Calu3 (cell line): ENCODE data around the gene INO80E. TPM values are rescaled to one million over a fixed set of nuclear protein-coding genes. Genes with fewer than 3 reads are reported as not detected.
A peak's percentile ranks its signal among the peaks of the same experiment; 100 is the strongest.

Experiments used
- BruUV-seq: library from RNA; stranded (reverse); fragments of 400-500 nt; replicated peaks from 2 replicates; lab custom pipeline; 2021; lab: Mats Ljungman, UMichigan
- CTCF ChIA-PET: fragments of 300-600 bp; sonication (Branson Sonifier 250); formaldehyde crosslinking; loops from one replicate; lab custom pipeline; 2022; ENCODE audit warnings: antibody characterized with exemption; lab: Charles Lee
- DNase-seq: peaks from one replicate; pipeline ENCODE4 v3.0.0; 2022
- H3K27ac Mint-ChIP-seq: one replicate; pipeline ENCODE4 v1.8.0; 2022; ENCODE audit warnings: mixed read lengths; ENCODE audit not compliant: unreplicated experiment
- H3K27me3 Mint-ChIP-seq: one replicate; pipeline ENCODE4 v1.8.0; 2022; ENCODE audit warnings: mixed read lengths; ENCODE audit not compliant: unreplicated experiment
- H3K36me3 Mint-ChIP-seq: one replicate; pipeline ENCODE4 v1.8.0; 2022; ENCODE audit warnings: mild to moderate bottlenecking, moderate library complexity, mixed read lengths; ENCODE audit not compliant: insufficient read depth, unreplicated experiment
- H3K4me1 Mint-ChIP-seq: one replicate; pipeline ENCODE4 v1.8.0; 2022; ENCODE audit warnings: mild to moderate bottlenecking, low read depth, mixed read lengths; ENCODE audit not compliant: unreplicated experiment
- H3K4me3 Mint-ChIP-seq: one replicate; pipeline ENCODE4 v1.8.0; 2022; ENCODE audit warnings: mild to moderate bottlenecking, low read depth, moderate library complexity, mixed read lengths; ENCODE audit not compliant: unreplicated experiment
- H3K9me3 Mint-ChIP-seq: one replicate; pipeline ENCODE4 v1.8.0; 2022; ENCODE audit warnings: low read depth, mixed read lengths; ENCODE audit not compliant: unreplicated experiment
- intact Hi-C: fragments of 100-400 bp; cut with micrococcal nuclease; formaldehyde crosslinking; loops from one replicate; pipeline ENCODE4 v1.10.0; 2022; ENCODE audit not compliant: unreplicated experiment
- total RNA-seq: library from RNA; stranded (reverse); gene quantifications from 2 replicates; pipeline ENCODE4 v1.2.3, GENCODE V29; 2022
- TF ChIP-seq, protein P1 (sequence below): fragments of 200-600 bp; IDR thresholded peaks from one replicate; pipeline ENCODE4 v1.8.0; 2022; ENCODE audit warnings: antibody characterized with exemption; ENCODE audit not compliant: unreplicated experiment

The INO80E gene
- total RNA-seq, 1 experiment from 2014 or later: 107 TPM

- intact Hi-C loops: loop anchor here (5.0 kb wide), 2 partner anchors 147 to 187 kb away; partner anchors contain the start of genes CDIPT and MVP
- Mint-ChIP-seq H3K27me3 (peaks cover 24% of the 10 kb centered on the region), H3K27ac (no peak overlapping the region), H3K4me1 (peaks cover 7% of the 10 kb centered on the region), H3K9me3 (no peaks in the 10 kb centered on the region), H3K4me3 (peak overlapping the region; percentile 75), H3K36me3 (peaks cover 60% of the 10 kb centered on the region)
- CTCF ChIA-PET: interaction anchor here (0.5 to 0.6 kb wide), 2 partner anchors 275 to 433 kb away, joined by 4 to 5 read pairs; no protein-coding TSS in a partner anchor
- DNase-seq: no peak
- TF ChIP-seq, protein P1, sequence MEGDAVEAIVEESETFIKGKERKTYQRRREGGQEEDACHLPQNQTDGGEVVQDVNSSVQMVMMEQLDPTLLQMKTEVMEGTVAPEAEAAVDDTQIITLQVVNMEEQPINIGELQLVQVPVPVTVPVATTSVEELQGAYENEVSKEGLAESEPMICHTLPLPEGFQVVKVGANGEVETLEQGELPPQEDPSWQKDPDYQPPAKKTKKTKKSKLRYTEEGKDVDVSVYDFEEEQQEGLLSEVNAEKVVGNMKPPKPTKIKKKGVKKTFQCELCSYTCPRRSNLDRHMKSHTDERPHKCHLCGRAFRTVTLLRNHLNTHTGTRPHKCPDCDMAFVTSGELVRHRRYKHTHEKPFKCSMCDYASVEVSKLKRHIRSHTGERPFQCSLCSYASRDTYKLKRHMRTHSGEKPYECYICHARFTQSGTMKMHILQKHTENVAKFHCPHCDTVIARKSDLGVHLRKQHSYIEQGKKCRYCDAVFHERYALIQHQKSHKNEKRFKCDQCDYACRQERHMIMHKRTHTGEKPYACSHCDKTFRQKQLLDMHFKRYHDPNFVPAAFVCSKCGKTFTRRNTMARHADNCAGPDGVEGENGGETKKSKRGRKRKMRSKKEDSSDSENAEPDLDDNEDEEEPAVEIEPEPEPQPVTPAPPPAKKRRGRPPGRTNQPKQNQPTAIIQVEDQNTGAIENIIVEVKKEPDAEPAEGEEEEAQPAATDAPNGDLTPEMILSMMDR: no peak
- BruUV-seq: no TSS peak
Measured at GRCh38 chr16:30009085-30009862, 13.2 kb downstream of the INO80E start.

DNA sequence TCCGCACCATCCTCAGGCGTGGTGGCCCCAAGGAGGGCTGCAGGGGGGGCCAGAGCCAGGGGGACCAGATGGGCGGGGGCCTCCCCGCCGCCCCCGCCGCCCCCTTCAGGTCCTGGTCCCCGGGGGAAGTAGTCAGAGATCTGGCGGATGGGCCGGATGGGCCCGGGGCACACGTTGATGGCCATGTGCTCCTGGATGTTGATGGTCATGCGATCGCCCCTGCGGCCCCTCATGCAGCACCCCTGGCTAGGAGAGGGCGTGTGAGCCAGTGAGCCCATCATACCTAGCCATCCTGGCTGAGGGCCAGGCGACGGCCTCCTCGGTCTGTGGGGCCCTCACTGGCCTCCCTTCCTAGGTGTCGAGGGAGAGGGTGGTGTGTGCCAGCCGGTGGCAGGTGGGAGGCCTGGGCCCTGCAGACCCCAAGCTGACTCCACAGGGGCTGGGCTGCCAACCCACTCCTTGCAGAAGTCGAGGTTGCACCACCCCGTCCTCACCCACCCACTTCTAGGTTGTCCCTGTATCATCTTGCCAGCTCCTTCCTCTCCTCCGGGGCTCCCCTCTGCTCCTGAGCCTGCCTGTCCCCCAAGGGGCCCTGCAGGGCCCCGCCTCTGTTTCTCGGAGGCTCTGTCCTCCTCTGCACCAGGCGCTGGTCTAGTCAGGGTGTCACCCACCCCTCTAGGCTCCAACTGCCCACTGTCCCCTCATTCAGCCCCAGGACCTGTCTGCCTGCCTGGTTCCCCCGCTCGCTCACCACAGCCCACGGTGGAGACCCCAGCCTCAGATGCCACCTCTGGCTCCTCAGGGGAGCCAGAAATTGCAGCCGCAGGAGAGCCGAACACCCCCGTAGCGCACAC lies 14.2 kb downstream of the INO80E start:
- CTCF ChIA-PET: interaction anchor here (0.6 kb wide), 2 partner anchors 261 to 432 kb away, joined by 3 to 5 read pairs; no protein-coding TSS in a partner anchor
- intact Hi-C loops: loop anchor here (5.0 kb wide), 2 partner anchors 148 to 188 kb away; partner anchors contain the start of genes CDIPT and MVP
- peaks cover 7% of the 10 kb centered on the region for H3K4me1 Mint-ChIP-seq
- BruUV-seq: no TSS peak
- H3K27me3 Mint-ChIP-seq: peaks cover 24% of the 10 kb centered on the region
- no peaks in the 10 kb centered on the region for H3K9me3 Mint-ChIP-seq
- DNase-seq: no peak
- H3K36me3 Mint-ChIP-seq: peaks cover 55% of the 10 kb centered on the region
- peak overlapping the region; percentile 75 for H3K4me3 Mint-ChIP-seq
- no peak overlapping the region for H3K27ac Mint-ChIP-seq
- TF ChIP-seq, protein P1: no peak

GRCh38 chr16:30010844-30011713 lies 15.0 kb downstream of the INO80E start, which contains the start of gene DOC2A:
Gene DOC2A (minus strand): TSS chr16:30011027. CDS start chr16:30010222, 805 bp downstream.
- peaks cover 7% of the 10 kb centered on the region for H3K4me1 Mint-ChIP-seq
- H3K27me3 Mint-ChIP-seq: peaks cover 24% of the 10 kb centered on the region
- CTCF ChIA-PET: interaction anchor here (0.6 to 0.7 kb wide), 3 partner anchors 21 to 334 kb away, joined by 3 read pairs; no protein-coding TSS in a partner anchor
- H3K36me3 Mint-ChIP-seq: peaks cover 49% of the 10 kb centered on the region
- no TSS peak for BruUV-seq
- peak; percentile 49 for DNase-seq
- intact Hi-C loops: no loop called here
- peak within 1 kb of the TSS; percentile 74 for H3K27ac Mint-ChIP-seq
- TF ChIP-seq, protein P1: no peak
- H3K4me3 Mint-ChIP-seq: peak within 1 kb of the TSS; percentile 75
- no peaks in the 10 kb centered on the region for H3K9me3 Mint-ChIP-seq
